ENCODE measurements around the gene GRB7. TPM values are rescaled to one million over a fixed set of nuclear protein-coding genes. Genes with fewer than 3 reads are reported as not detected.

Gene GRB7
- total and polyA plus RNA-seq, 2 of the 4 experiments (the other 2 are of a cell fraction) = 0.18 to 0.36 TPM

DNA sequence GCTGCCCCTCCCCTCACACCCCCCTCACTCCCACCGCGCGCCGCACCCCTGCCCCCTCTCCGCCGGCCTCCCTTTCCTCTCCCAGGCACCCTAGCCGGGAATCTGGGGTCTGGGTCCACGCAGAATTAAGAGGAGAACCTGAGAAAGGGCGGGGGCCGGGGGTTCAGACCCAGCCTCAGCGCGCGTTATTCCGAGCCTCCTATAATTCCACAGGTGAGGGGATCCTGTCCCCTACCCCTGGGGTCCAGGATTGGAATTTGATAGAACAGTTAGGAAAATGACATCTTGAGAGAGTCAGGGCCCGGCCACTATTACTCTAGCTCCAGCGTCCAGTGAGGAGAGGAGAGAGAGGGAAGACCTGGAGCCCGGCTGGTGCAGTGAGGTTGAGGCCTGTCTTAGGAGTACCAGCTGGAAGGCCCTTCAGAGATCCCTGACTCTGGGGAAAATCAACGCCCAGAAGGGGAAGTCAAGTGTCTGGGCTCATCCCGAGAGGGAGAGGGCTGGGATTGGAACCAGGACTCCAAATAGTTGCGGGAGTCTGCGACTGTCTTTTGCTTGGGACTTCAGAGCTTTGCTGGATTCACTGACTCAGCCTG lies 17.3 kb downstream of the GRB7 start:
- POLR2A ChIA-PET (ENCODE audit: unreplicated experiment) = no interaction called here
- ATAC-seq (ENCODE audit: low read depth) (no peak), DNase-seq (no peak)
- Histone ChIP-seq H3K9ac (ENCODE audit: low read depth, low read length) (peak overlapping the region; percentile 87), H3K18ac (ENCODE audit: low read depth, low read length) (no peak overlapping the region), H3K14ac (replicated peaks; ENCODE audit: low read depth, low read length) (no peak overlapping the region; the same call in 1 of the 2 replicates), H4K20me1 (ENCODE audit: insufficient read depth, low read length) (no peaks in the 10 kb centered on the region), H2AK9ac (replicated peaks; ENCODE audit: low read depth, low read length, poor library complexity) (peak overlapping the region; percentile 18), H3K9me1 (ENCODE audit: insufficient read depth, low read length) (no peaks in the 10 kb centered on the region; the same call in 1 of the 2 replicates), H2BK15ac (ENCODE audit: low read depth, low read length) (no peak overlapping the region), H2AFZ (replicated peaks; ENCODE audit: low read length, poor library complexity) (peak overlapping the region; percentile 99), H4K91ac (ENCODE audit: insufficient read depth, low read depth, low read length) (no peak overlapping the region; the same call in 1 of the 2 replicates), H3K27ac (ENCODE audit: insufficient read depth, low read length) (peak overlapping the region; percentile 67; the same call in 1 of the 2 replicates), H3K4ac (ENCODE audit: low read depth, low read length) (peak overlapping the region; percentile 25), H3K56ac (ENCODE audit: extremely low read depth, insufficient read depth, low read length) (no peak overlapping the region), H3K36me3 (ENCODE audit: control insufficient read depth, insufficient read depth, low read length) (no peaks in the 10 kb centered on the region), H3K9me3 (ENCODE audit: control insufficient read depth, insufficient read depth, low read length) (no peaks in the 10 kb centered on the region), H4K5ac (ENCODE audit: low read depth, low read length) (peak overlapping the region; percentile 69), H4K8ac (ENCODE audit: low read depth in 2 of 2, low read length in 2 of 2) (peak overlapping the region; percentile 84 to 94; a peak in 3 of 4 replicates), H3K79me1 (ENCODE audit: low read depth in 1 of 2, low read length in 2 of 2) (no peaks in the 10 kb centered on the region; a peak in 1 of 4 replicates), H2BK5ac (ENCODE audit: low read depth, low read length, poor library complexity, severe bottlenecking) (no peak overlapping the region), H3K4me1 (ENCODE audit: control insufficient read depth, insufficient read depth, low read length) (peaks cover 7% of the 10 kb centered on the region), H3K4me3 (ENCODE audit: insufficient read depth, low read depth, low read length) (peak overlapping the region; percentile 76), H3K27me3 (ENCODE audit: control insufficient read depth, insufficient read depth, low read length) (peaks cover 24% of the 10 kb centered on the region), H2BK120ac (ENCODE audit: low read depth, low read length) (no peak overlapping the region), H2BK20ac (ENCODE audit: low read depth, low read length) (no peak overlapping the region), H3K23ac (ENCODE audit: low read depth, low read length) (no peak overlapping the region), H3K4me2 (ENCODE audit: low read depth, low read length) (peak overlapping the region; percentile 70), H2AK5ac (ENCODE audit: low read depth, low read length) (no peak overlapping the region)
- CTCF ChIA-PET = interaction anchor here (1.0 kb wide), 1 partner anchor 133 kb away, joined by 3 read pairs; no protein-coding TSS in a partner anchor
- dilution Hi-C loops (cut with HindIII; ENCODE audit: low sequenced_read_pairs, unreplicated experiment) (no loop called here), in situ Hi-C loops (cut with MboI; ENCODE audit: low sequenced_read_pairs) (no loop called here), intact Hi-C loops (cut with micrococcal nuclease) (loop anchor here (1.0 kb wide), 2 partner anchors 25 to 133 kb away; partner anchors contain the start of gene MIEN1)
- WGBS, 2 experiments (ENCODE audit: extremely low coverage in 2 of 2, insufficient read length in 1 of 2) = 40% methylated on average over 10 of the region's 21 CpGs; no CpG with 5 or more reads in 1 of the 2 experiments
- no TSS peak for BruUV-seq (replicated peaks)
- TF ChIP-seq, protein P1, sequence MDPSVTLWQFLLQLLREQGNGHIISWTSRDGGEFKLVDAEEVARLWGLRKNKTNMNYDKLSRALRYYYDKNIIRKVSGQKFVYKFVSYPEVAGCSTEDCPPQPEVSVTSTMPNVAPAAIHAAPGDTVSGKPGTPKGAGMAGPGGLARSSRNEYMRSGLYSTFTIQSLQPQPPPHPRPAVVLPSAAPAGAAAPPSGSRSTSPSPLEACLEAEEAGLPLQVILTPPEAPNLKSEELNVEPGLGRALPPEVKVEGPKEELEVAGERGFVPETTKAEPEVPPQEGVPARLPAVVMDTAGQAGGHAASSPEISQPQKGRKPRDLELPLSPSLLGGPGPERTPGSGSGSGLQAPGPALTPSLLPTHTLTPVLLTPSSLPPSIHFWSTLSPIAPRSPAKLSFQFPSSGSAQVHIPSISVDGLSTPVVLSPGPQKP (IDR thresholded peaks at IDR 0.05; ENCODE audit: borderline replicate concordance, low read depth, low read length) = no peak
- no peak for TF ChIP-seq RFX5 (IDR thresholded peaks at IDR 0.05; ENCODE audit: low read depth, low read length)
- no peak for TF ChIP-seq CHD1 (IDR thresholded peaks at IDR 0.05; ENCODE audit: low read depth, low read length)
- TF ChIP-seq RCOR1 (IDR thresholded peaks at IDR 0.05; ENCODE audit: insufficient replicate concordance, low read length) = no peak
- no peak for TF ChIP-seq MAFK (IDR thresholded peaks at IDR 0.05; ENCODE audit: low read depth, low read length)
- TF ChIP-seq, protein P2, sequence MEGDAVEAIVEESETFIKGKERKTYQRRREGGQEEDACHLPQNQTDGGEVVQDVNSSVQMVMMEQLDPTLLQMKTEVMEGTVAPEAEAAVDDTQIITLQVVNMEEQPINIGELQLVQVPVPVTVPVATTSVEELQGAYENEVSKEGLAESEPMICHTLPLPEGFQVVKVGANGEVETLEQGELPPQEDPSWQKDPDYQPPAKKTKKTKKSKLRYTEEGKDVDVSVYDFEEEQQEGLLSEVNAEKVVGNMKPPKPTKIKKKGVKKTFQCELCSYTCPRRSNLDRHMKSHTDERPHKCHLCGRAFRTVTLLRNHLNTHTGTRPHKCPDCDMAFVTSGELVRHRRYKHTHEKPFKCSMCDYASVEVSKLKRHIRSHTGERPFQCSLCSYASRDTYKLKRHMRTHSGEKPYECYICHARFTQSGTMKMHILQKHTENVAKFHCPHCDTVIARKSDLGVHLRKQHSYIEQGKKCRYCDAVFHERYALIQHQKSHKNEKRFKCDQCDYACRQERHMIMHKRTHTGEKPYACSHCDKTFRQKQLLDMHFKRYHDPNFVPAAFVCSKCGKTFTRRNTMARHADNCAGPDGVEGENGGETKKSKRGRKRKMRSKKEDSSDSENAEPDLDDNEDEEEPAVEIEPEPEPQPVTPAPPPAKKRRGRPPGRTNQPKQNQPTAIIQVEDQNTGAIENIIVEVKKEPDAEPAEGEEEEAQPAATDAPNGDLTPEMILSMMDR (conservative IDR thresholded peaks at IDR 0.05; ENCODE audit: low read depth, low read length) = no peak
- TF ChIP-seq MAZ (IDR thresholded peaks at IDR 0.05; ENCODE audit: borderline replicate concordance, low read depth, low read length) = no peak
- TF ChIP-seq POLR2A (IDR thresholded peaks at IDR 0.05; ENCODE audit: low read depth, low read length) = no peak
- TF ChIP-seq NFE2L2 (IDR thresholded peaks at IDR 0.05; ENCODE audit: low read depth, low read length) = no peak
- TF ChIP-seq BHLHE40 (IDR thresholded peaks at IDR 0.05; ENCODE audit: low read depth, low read length) = no peak
- no peak for TF ChIP-seq FOS (IDR thresholded peaks at IDR 0.05; ENCODE audit: low read depth, low read length)

Measured in IMR-90 (cell line).